Mucosa of descending colon (tissue), 3 donors: Measurements from ENCODE around the gene PAPOLB. TPM values are rescaled to one million over a fixed set of nuclear protein-coding genes. Genes with fewer than 3 reads are reported as not detected.
"Not testable (repeated sequence)": the region's sequence is repeated elsewhere in the genome, so short reads cannot be mapped to it uniquely, and the experiment has no call there.

Source experiments
- ATAC-seq: fragments of 200-7000 bp; cut with Tn5 transposase; one replicate; pipeline ENCODE4 v1.9.1; 2020; ENCODE audit warnings: mild to moderate bottlenecking, moderate library complexity
- DNase-seq, 3 donors: peaks; one replicate each; pipeline ENCODE4 v3.0.0-alpha.2; 2020
- H3K36me3 ChIP-seq: fragments of 200-600 bp; one replicate; pipeline ENCODE4 v1.8.0; 2021; ENCODE audit warnings: low read depth, mild to moderate bottlenecking
- H3K4me1 ChIP-seq: fragments of 200-600 bp; one replicate; pipeline ENCODE4 v1.8.0; 2021; ENCODE audit warnings: low read depth, mild to moderate bottlenecking
- H3K4me3 ChIP-seq: fragments of 200-600 bp; one replicate; pipeline ENCODE4 v1.8.0; 2021; ENCODE audit warnings: mild to moderate bottlenecking
- H3K9me3 ChIP-seq: fragments of 200-600 bp; one replicate; pipeline ENCODE4 v1.8.0; 2021; ENCODE audit warnings: mild to moderate bottlenecking
- intact Hi-C, 2 donors: fragments of 100-400 bp; cut with DNase I in 1 of 2; cut with micrococcal nuclease in 1 of 2; formaldehyde crosslinking; loops; one replicate each; pipeline versions ENCODE4 v1.11.0 to v1.11.1; 2022; cut with DNase I, micrococcal nuclease
- total RNA-seq, 3 donors: library from RNA; stranded (reverse); fragmentation: NEBNext Ultra II Directional in 2 of 3; extraction: Animal tissue kit (Norgen Biotek cat#: 25700) in 2 of 3; gene quantifications; one replicate each; pipeline versions ENCODE4 v1.2.1 to v1.2.4, GENCODE V29; 2021 to 2023
- TF ChIP-seq, protein P1 (sequence below): fragments of 200-600 bp; IDR thresholded peaks from one replicate; pipeline ENCODE4 v1.8.0; 2022; ENCODE audit warnings: antibody characterized with exemption, mild to moderate bottlenecking
- donor health status: DM: no; HTN: no; CAD: no; lungs with moderate emphysema.
- donor health status: DM: no; HTN: no; CAD: no.
- donor health status: DM: no; HTN: yes; CAD: no.

The PAPOLB gene
- total RNA-seq, 3 donors from 2014 or later, result 0.06 to 0.09 TPM; not detected in 1

- no peak for ATAC-seq
- no peak for DNase-seq
- intact Hi-C loops, result no loop called here
- Histone ChIP-seq H3K36me3 (no peaks in the 10 kb centered on the region), H3K4me1 (no peaks in the 10 kb centered on the region), H3K9me3 (peaks cover 6% of the 10 kb centered on the region), H3K4me3 (no peak overlapping the region)
- TF ChIP-seq, protein P1, sequence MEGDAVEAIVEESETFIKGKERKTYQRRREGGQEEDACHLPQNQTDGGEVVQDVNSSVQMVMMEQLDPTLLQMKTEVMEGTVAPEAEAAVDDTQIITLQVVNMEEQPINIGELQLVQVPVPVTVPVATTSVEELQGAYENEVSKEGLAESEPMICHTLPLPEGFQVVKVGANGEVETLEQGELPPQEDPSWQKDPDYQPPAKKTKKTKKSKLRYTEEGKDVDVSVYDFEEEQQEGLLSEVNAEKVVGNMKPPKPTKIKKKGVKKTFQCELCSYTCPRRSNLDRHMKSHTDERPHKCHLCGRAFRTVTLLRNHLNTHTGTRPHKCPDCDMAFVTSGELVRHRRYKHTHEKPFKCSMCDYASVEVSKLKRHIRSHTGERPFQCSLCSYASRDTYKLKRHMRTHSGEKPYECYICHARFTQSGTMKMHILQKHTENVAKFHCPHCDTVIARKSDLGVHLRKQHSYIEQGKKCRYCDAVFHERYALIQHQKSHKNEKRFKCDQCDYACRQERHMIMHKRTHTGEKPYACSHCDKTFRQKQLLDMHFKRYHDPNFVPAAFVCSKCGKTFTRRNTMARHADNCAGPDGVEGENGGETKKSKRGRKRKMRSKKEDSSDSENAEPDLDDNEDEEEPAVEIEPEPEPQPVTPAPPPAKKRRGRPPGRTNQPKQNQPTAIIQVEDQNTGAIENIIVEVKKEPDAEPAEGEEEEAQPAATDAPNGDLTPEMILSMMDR, result no peak
Observed at GRCh38 chr7:4895766-4896165, 33.9 kb upstream of the PAPOLB start.

DNA sequence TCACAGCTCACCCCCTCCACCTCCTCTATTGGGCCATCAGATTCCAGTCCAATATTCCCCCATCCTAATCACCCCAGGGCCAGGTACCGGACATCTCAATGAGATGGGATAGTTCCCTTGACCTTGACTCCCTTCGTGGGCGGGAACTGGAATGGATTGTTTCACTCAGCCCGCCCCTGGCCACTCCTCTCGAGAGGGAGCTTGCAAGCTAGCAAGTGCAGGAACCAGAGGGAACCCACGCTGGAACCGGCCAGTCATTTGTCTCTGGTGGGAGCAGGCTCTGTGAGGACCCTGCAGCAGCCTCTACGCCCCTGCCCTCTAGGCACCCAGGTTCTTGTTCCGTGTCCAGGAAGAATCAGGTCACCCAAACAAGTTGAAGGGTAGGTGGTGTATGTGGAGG, 32.7 kb upstream of the PAPOLB start:
- ATAC-seq (no peak), DNase-seq (no peak)
- Histone ChIP-seq H3K4me3 (no peak overlapping the region), H3K9me3 (peaks cover 6% of the 10 kb centered on the region), H3K36me3 (no peaks in the 10 kb centered on the region), H3K4me1 (no peaks in the 10 kb centered on the region)
- intact Hi-C loops, result no loop called here
- TF ChIP-seq, protein P1, result no peak

- DNase-seq (no peak), ATAC-seq (no peak)
- TF ChIP-seq, protein P1, result no peak
- intact Hi-C loops, result no loop called here
- no peak overlapping the region for H3K4me3 ChIP-seq
- no peaks in the 10 kb centered on the region for H3K36me3 ChIP-seq
- no peaks in the 10 kb centered on the region for H3K4me1 ChIP-seq
- H3K9me3 ChIP-seq, result peaks cover 6% of the 10 kb centered on the region
Observed at GRCh38 chr7:4893929-4894475, 32.2 kb upstream of the PAPOLB start.

- H3K4me3 ChIP-seq, ATAC-seq, intact Hi-C loops, H3K9me3 ChIP-seq, H3K36me3 ChIP-seq, H3K4me1 ChIP-seq, DNase-seq: not testable (repeated sequence)
Observed at GRCh38 chr7:4893188-4893587, 31.4 kb upstream of the PAPOLB start.

DNA sequence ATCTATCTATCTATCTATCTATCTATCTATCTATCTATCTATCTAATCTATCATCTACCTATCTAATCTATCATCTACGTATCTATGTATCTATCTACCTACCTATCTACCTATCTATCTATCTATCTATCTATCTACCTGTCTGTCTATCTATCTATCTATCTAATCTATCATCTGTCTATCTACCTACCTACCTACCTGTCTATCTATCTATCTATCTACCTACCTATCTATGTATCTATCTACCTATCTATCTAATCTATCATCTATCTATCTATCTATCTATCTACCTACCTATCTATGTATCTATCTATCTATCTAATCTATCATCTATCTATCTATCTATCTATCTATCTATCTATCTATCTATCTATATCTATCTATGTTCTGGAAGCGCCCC, 29.7 kb upstream of the PAPOLB start:
- DNase-seq, intact Hi-C loops, H3K4me1 ChIP-seq: not testable (repeated sequence)

GRCh38 chr7:4889682-4890081, 27.9 kb upstream of the PAPOLB start:
- TF ChIP-seq, protein P1, result no peak

More for the DNA sequence above, 29.7 kb upstream of the PAPOLB start:
- not testable (repeated sequence) for H3K9me3 ChIP-seq, H3K36me3 ChIP-seq, ATAC-seq, H3K4me3 ChIP-seq

GRCh38 chr7:4888161-4888560, 26.3 kb upstream of the PAPOLB start:
- intact Hi-C loops, result no loop called here
- TF ChIP-seq, protein P1, result no peak

More at GRCh38 chr7:4889682-4890081, 27.9 kb upstream of the PAPOLB start:
- intact Hi-C loops, result no loop called here
- DNase-seq, result no peak
- H3K36me3 ChIP-seq, result no peaks in the 10 kb centered on the region
- H3K4me3 ChIP-seq, result no peak overlapping the region
- no peaks in the 10 kb centered on the region for H3K4me1 ChIP-seq
- peaks cover 6% of the 10 kb centered on the region for H3K9me3 ChIP-seq
- no peak for ATAC-seq

More at GRCh38 chr7:4888161-4888560, 26.3 kb upstream of the PAPOLB start:
- Histone ChIP-seq H3K9me3 (no peaks in the 10 kb centered on the region), H3K4me1 (peaks cover 2% of the 10 kb centered on the region), H3K4me3 (no peak overlapping the region), H3K36me3 (no peaks in the 10 kb centered on the region)
- DNase-seq, result no peak
- no peak for ATAC-seq
